Thyroid gland (tissue), 4 donors: ENCODE results near the gene LMBRD1. TPM values are rescaled to one million over a fixed set of nuclear protein-coding genes. Genes with fewer than 3 reads are reported as not detected.

Source experiments
- DNase-seq, 2 donors: peaks; one replicate each; pipeline ENCODE4 v3.0.0-alpha.2; 2019
- H3K27ac ChIP-seq, 3 donors: fragments of 200-600 bp; sonication (generic); 1 replicate in 2 of 3; 2 replicates in 1 of 3; pipeline ENCODE4 v1.5.1; 2016 to 2019; ENCODE audit warnings: mild to moderate bottlenecking in 1 of 3, moderate library complexity in 1 of 3
- H3K27me3 ChIP-seq: fragments of 200-600 bp; sonication (generic); one replicate; pipeline ENCODE4 v1.5.1; 2019
- H3K36me3 ChIP-seq, 2 donors: fragments of 200-600 bp; sonication (generic); one replicate each; pipeline ENCODE4 v1.5.1; 2016 to 2019
- H3K4me1 ChIP-seq, 2 donors: fragments of 200-600 bp; sonication (generic); one replicate each; pipeline ENCODE4 v1.5.1; 2017 to 2019
- H3K4me3 ChIP-seq, 3 donors: fragments of 200-600 bp; sonication (generic); replicated peaks in 1 of 3; 1 replicate in 2 of 3; 2 replicates in 1 of 3; pipeline ENCODE4 v1.5.1; 2016; ENCODE audit warnings: mild to moderate bottlenecking in 1 of 3
- H3K9me3 ChIP-seq: fragments of 200-600 bp; sonication (generic); one replicate; pipeline ENCODE4 v1.5.1; 2017
- CTCF ChIP-seq, 6 experiments: fragments of 200-600 bp in 3 of 6; fragments of 450-650 bp in 3 of 6; sonication (generic) in 3 of 6; IDR thresholded peaks; one replicate each; pipeline ENCODE4 v1.5.1; 2016 to 2019; ENCODE audit warnings: antibody characterized with exemption in 6 of 6, mild to moderate bottlenecking in 2 of 6, inconsistent platforms in 1 of 6, moderate library complexity in 1 of 6
- POLR2A ChIP-seq, 2 donors: fragments of 450-650 bp; IDR thresholded peaks; one replicate each; pipeline ENCODE4 v1.6.1; 2017; ENCODE audit warnings: antibody characterized with exemption in 2 of 2, mild to moderate bottlenecking in 2 of 2, moderate library complexity in 1 of 2
- WGBS, 2 donors: methylation state at CpG; one replicate each; pipeline ENCODE4 v1.1.5; 2017; 5-methylcytosine and 5-hydroxymethylcytosine counted together
- intact Hi-C: fragments of 100-400 bp; cut with DNase I; formaldehyde crosslinking; loops from one replicate; pipeline ENCODE4 v1.15.1; 2023
- total RNA-seq, 4 donors: library from RNA; depleted of rRNA; stranded (reverse); fragments of >200 nt; gene quantifications; one replicate each; pipeline ENCODE4 v1.2.3, GENCODE V29; 2016

LMBRD1 gene
- total RNA-seq, 4 donors from 2014 or later = 113 to 140 (median 124) TPM

GRCh38 chr6:69699655-69700054 lies 97.2 kb downstream of the LMBRD1 start:
- intact Hi-C loops = no loop called here

DNA sequence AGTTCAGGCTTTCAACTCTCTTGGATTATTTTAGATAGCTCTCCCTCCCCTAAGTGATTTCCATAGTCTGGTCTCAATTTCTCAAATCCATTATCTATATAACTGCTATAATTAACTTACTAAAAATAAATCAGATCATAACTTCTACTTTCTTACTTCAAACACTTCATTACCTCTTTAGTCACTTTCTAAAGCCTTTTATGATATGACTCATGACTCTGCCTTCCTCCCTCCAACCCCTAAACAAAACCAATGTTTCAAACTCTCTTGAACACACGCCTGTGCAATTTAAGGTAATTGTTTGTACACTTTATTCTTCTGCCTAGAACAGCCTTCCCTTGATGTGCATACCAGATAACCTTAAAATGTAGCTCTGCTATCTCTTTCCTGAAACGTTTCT lies 100.5 kb downstream of the LMBRD1 start:
- Histone ChIP-seq H3K4me1 (no peaks in the 10 kb centered on the region), H3K27me3 (no peaks in the 10 kb centered on the region), H3K4me3 (no peak overlapping the region), H3K27ac (no peak overlapping the region), H3K36me3 (peaks cover 0 to 8% of the 10 kb centered on the region in 2 donors), H3K9me3 (no peaks in the 10 kb centered on the region)
- TF ChIP-seq CTCF (IDR thresholded peaks at IDR 0.05) (no peak), POLR2A (IDR thresholded peaks at IDR 0.05) (no peak)
- WGBS, 2 donors = 81 to 87% methylated on average over 2 of the region's 2 CpGs
- no peak for DNase-seq
- intact Hi-C loops = no loop called here

More at GRCh38 chr6:69699655-69700054, 97.2 kb downstream of the LMBRD1 start:
- TF ChIP-seq POLR2A (IDR thresholded peaks at IDR 0.05) = no peak
- no peak for TF ChIP-seq CTCF (IDR thresholded peaks at IDR 0.05)
- Histone ChIP-seq H3K4me3 (no peak overlapping the region), H3K9me3 (no peaks in the 10 kb centered on the region), H3K4me1 (no peaks in the 10 kb centered on the region), H3K27me3 (no peaks in the 10 kb centered on the region), H3K27ac (no peak overlapping the region), H3K36me3 (peaks cover 0 to 8% of the 10 kb centered on the region in 2 donors)
- no peak for DNase-seq

- TF ChIP-seq CTCF (IDR thresholded peaks at IDR 0.05) = no peak
- TF ChIP-seq POLR2A (IDR thresholded peaks at IDR 0.05) = no peak
- Histone ChIP-seq H3K27me3 (no peaks in the 10 kb centered on the region), H3K4me1 (no peaks in the 10 kb centered on the region), H3K4me3 (no peak overlapping the region), H3K27ac (no peak overlapping the region), H3K36me3 (peaks cover 0 to 8% of the 10 kb centered on the region in 2 donors), H3K9me3 (no peaks in the 10 kb centered on the region)
- intact Hi-C loops = no loop called here
- no peak for DNase-seq
These were observed 103.0 kb downstream of the LMBRD1 start for GRCh38 chr6:69693762-69694161.

- Histone ChIP-seq H3K4me1 (no peaks in the 10 kb centered on the region), H3K27me3 (no peaks in the 10 kb centered on the region), H3K27ac (no peak overlapping the region), H3K36me3 (no peaks in the 10 kb centered on the region), H3K9me3 (no peaks in the 10 kb centered on the region), H3K4me3 (no peak overlapping the region)
- TF ChIP-seq CTCF (IDR thresholded peaks at IDR 0.05) (no peak), POLR2A (IDR thresholded peaks at IDR 0.05) (no peak)
- WGBS, 2 donors = 93 to 98% methylated on average over 1 of the region's 1 CpG
- intact Hi-C loops = no loop called here
- no peak for DNase-seq
These were observed 105.8 kb downstream of the LMBRD1 start for GRCh38 chr6:69690986-69691385.

DNA sequence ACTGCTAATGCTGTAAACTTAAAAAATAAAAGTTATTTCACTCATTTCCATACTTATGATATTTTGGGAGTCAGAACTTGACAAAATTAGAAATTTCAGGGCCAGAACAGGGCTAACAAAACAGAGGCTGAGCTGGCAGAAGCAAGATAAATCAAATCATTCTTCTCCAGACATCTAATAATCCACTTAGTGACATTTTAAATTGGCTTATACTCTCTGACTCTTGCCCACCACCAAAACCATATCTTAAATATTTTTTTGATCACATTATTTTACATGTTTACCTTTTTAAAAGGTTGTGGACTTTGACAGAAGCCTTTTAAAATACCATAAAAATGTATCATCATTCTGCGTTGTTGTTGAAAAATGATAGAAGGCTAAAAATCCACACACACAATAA lies 116.5 kb downstream of the LMBRD1 start:
- no peaks in the 10 kb centered on the region for H3K36me3 ChIP-seq

More for the DNA sequence above, 116.5 kb downstream of the LMBRD1 start:
- intact Hi-C loops = no loop called here
- Histone ChIP-seq H3K4me1 (no peaks in the 10 kb centered on the region), H3K9me3 (no peaks in the 10 kb centered on the region), H3K27me3 (no peaks in the 10 kb centered on the region), H3K27ac (no peak overlapping the region), H3K4me3 (no peak overlapping the region)
- WGBS, 2 donors = 98% methylated on average over 1 of the region's 1 CpG
- no peak for DNase-seq
- no peak for TF ChIP-seq CTCF (IDR thresholded peaks at IDR 0.05)
- TF ChIP-seq POLR2A (IDR thresholded peaks at IDR 0.05) = no peak
